ENCODE results near the gene MASP2.

The MASP2 gene

DNA sequence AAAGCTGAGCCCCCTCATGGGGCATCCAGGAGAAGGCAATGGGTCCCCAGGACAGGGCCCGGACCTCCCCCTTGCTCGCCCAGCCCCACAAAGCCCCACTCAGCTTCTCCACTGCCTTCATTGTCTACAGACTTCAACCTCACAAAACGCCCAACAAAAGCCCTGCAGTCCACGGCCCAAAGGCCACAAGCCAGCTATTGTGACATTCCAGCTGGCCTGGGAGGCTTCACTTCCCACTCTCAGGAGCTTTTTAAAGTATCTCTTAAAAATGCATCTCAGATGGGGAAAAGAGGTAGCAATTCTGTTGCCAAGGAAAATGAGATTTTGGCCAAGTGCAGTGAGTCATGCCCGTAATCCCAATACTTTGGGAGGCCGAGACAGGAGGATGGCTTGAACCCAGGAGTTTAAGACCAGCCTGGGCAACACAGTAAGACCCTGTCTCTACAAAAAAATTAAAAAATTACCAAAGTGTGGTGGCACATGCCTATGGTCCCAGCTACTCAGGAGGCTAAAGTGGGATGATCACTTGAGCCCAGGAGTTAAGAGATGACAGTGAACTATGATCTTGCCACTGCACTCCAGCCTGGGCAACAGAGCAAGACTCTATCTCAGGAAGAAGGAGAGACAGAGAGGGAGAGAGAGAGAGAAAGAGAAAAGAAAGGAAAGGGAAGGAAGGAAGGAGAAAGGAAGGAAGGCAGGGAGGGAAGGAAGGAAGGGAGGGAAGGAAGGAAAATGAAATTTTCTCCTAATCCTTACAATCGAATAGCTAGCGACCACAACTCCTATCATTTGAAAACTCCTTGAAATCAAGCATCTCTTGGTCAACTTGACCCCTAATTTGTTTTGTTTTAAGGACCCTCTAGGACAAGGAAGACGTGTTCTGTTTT is 66.0 kb downstream of the MASP2 start:
- Mint-ChIP-seq H3K27ac (no peak overlapping the region), H3K27me3 (peaks cover 36 to 67% of the 10 kb centered on the region in 2 donors), H3K4me3 (no peak overlapping the region), H3K9me3 (no peaks in the 10 kb centered on the region), H3K4me1 (ENCODE audit: low read depth in 2 of 2) (no peaks in the 10 kb centered on the region), H3K36me3 (ENCODE audit: insufficient read depth) (peaks cover 3% of the 10 kb centered on the region)
- DNase-seq (no peak), ATAC-seq (replicated peaks) (no peak)

GRCh38 chr1:10980094-10980577 is 66.9 kb downstream of the MASP2 start:
- Mint-ChIP-seq H3K9me3 (no peaks in the 10 kb centered on the region), H3K36me3 (ENCODE audit: insufficient read depth) (peaks cover 3% of the 10 kb centered on the region), H3K4me3 (no peak overlapping the region), H3K27me3 (peaks cover 36 to 58% of the 10 kb centered on the region in 2 donors), H3K27ac (no peak overlapping the region), H3K4me1 (ENCODE audit: low read depth in 2 of 2) (no peaks in the 10 kb centered on the region)
- DNase-seq (no peak), ATAC-seq (replicated peaks) (no peak)

DNA sequence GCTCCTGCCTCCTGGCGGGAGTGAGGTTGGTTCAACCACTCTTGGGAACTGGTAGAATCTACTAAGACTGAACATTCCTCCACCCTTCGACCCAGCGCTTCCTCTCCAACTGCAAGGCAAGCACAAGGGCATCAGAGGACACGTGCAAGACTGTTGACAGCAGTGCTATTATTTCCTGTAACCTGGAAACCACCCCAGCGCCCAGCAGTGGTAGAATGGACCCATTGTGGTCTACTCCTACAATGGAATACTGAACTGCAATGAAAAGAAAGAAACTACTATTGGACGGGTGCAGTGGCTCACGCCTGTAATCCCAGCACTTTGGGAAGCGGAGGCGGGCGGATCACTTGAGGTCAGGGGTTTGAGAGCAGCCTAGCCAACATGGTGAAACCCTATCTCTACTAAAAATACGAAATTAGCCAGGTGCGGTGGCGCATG is 67.5 kb downstream of the MASP2 start:
- DNase-seq (no peak), ATAC-seq (replicated peaks) (no peak)
- H3K36me3 Mint-ChIP-seq (ENCODE audit: insufficient read depth), result peaks cover 3% of the 10 kb centered on the region
- H3K4me1 Mint-ChIP-seq (ENCODE audit: low read depth in 2 of 2), result no peaks in the 10 kb centered on the region
- H3K4me3 Mint-ChIP-seq, result no peak overlapping the region
- H3K27ac Mint-ChIP-seq, result no peak overlapping the region
- H3K27me3 Mint-ChIP-seq, result peaks cover 36 to 58% of the 10 kb centered on the region in 2 donors
- H3K9me3 Mint-ChIP-seq, result no peaks in the 10 kb centered on the region

DNA sequence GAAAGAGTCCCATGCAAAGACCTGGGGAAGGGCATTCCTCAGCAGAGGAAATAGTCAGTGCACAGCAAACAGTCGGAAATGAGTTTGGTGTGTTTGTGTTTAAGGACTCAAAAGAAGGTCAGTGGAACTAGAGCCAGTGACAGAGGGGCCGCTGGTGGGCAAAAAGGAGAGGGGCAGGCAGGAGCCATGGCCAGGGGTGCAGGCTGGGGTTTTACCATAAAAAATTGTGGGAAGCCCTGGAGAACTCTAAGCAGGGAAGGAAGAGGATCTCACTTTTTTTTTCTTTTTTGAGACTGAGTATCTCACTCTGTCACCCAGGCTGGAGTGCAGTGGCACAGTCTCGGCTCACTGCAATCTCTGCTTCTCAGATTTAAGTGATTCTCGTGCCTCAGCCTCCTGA is 68.3 kb downstream of the MASP2 start:
- Mint-ChIP-seq H3K4me3 (no peak overlapping the region), H3K27ac (no peak overlapping the region), H3K36me3 (ENCODE audit: insufficient read depth) (peaks cover 3% of the 10 kb centered on the region), H3K9me3 (no peaks in the 10 kb centered on the region), H3K27me3 (peaks cover 36 to 58% of the 10 kb centered on the region in 2 donors), H3K4me1 (ENCODE audit: low read depth in 2 of 2) (no peaks in the 10 kb centered on the region)
- DNase-seq, result no peak
- no peak for ATAC-seq (replicated peaks)
